ENCODE data around the gene ISY1. TPM values are rescaled to one million over a fixed set of nuclear protein-coding genes. Genes with fewer than 3 reads are reported as not detected.
"Not testable (repeated sequence)": the region's sequence is repeated elsewhere in the genome, so short reads cannot be mapped to it uniquely, and the experiment has no call there.

Gene ISY1
- total and polyA plus RNA-seq, 9 donors, result 13.1 to 45.3 (median 28.8) TPM

GRCh38 chr3:129164500-129164899 is 3.6 kb upstream of the ISY1 start:
- peaks cover 5% of the 10 kb centered on the region for H3K4me1 ChIP-seq (ENCODE audit: insufficient read depth)
- TF ChIP-seq, protein P1, sequence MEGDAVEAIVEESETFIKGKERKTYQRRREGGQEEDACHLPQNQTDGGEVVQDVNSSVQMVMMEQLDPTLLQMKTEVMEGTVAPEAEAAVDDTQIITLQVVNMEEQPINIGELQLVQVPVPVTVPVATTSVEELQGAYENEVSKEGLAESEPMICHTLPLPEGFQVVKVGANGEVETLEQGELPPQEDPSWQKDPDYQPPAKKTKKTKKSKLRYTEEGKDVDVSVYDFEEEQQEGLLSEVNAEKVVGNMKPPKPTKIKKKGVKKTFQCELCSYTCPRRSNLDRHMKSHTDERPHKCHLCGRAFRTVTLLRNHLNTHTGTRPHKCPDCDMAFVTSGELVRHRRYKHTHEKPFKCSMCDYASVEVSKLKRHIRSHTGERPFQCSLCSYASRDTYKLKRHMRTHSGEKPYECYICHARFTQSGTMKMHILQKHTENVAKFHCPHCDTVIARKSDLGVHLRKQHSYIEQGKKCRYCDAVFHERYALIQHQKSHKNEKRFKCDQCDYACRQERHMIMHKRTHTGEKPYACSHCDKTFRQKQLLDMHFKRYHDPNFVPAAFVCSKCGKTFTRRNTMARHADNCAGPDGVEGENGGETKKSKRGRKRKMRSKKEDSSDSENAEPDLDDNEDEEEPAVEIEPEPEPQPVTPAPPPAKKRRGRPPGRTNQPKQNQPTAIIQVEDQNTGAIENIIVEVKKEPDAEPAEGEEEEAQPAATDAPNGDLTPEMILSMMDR (IDR thresholded peaks at IDR 0.05), result no peak
- no peak for TF ChIP-seq POLR2A (IDR thresholded peaks at IDR 0.05)
- no peak for TF ChIP-seq EP300 (IDR thresholded peaks at IDR 0.05)
- H3K27me3 ChIP-seq, result no peaks in the 10 kb centered on the region
- no peaks in the 10 kb centered on the region for H3K9me3 ChIP-seq
- 76 to 84% (median 78%) methylated on average over 7 of the region's 7 CpGs for WGBS, 3 donors
- no peak overlapping the region for H3K27ac ChIP-seq
- no peak for DNase-seq
- intact Hi-C loops (cut with DNase I), result no loop called here
- H3K4me3 ChIP-seq, result no peak overlapping the region
- no peaks in the 10 kb centered on the region for H3K36me3 ChIP-seq

- intact Hi-C loops (cut with DNase I), result no loop called here
- Histone ChIP-seq H3K4me1 (ENCODE audit: insufficient read depth) (peaks cover 8% of the 10 kb centered on the region), H3K27me3 (no peaks in the 10 kb centered on the region), H3K27ac (no peak overlapping the region), H3K9me3 (no peaks in the 10 kb centered on the region), H3K36me3 (no peaks in the 10 kb centered on the region), H3K4me3 (no peak overlapping the region)
- WGBS, 3 donors, result 45 to 55% (median 47%) methylated on average over 5 of the region's 5 CpGs
- no peak for DNase-seq
- no peak for TF ChIP-seq POLR2A (IDR thresholded peaks at IDR 0.05)
These were observed 2.1 kb upstream of the ISY1 start for GRCh38 chr3:129162729-129163579.

DNA sequence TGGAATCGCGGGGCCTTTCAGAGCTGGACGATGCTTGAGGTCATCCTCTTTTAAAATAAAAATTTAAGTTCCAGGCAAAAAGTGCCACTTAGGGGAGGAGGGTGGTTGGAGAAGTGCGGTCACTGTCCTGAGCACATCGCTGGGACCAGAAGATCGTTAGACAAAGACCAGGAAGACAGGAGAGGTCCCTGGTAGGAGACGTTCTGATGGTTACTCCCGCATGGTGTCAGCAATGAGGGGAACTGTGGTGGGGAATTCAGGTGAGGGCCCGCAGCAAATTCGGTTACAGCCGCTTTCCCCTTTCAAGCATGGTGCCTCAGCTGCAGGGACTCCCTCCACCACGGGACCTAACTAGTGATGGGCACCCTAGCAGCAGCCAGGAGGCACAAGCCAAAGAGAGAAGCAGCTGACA is 1.0 kb upstream of the ISY1 start:
- H3K4me3 ChIP-seq, result peak overlapping the region; percentile 85
- 0 to 1% (median 1%) methylated on average over 12 of the region's 12 CpGs for WGBS, 3 donors
- TF ChIP-seq, protein P1 (IDR thresholded peaks at IDR 0.05), result no peak
- TF ChIP-seq EP300 (IDR thresholded peaks at IDR 0.05) (no peak), POLR2A (IDR thresholded peaks at IDR 0.05) (no peak)
- H3K9me3 ChIP-seq, result no peaks in the 10 kb centered on the region
- H3K27ac ChIP-seq, result peak overlapping the region; percentile 63 to 86
- H3K4me1 ChIP-seq (ENCODE audit: insufficient read depth), result peaks cover 8% of the 10 kb centered on the region
- H3K36me3 ChIP-seq, result no peaks in the 10 kb centered on the region
- H3K27me3 ChIP-seq, result no peaks in the 10 kb centered on the region
- DNase-seq, result no peak
- intact Hi-C loops (cut with DNase I), result no loop called here

DNA sequence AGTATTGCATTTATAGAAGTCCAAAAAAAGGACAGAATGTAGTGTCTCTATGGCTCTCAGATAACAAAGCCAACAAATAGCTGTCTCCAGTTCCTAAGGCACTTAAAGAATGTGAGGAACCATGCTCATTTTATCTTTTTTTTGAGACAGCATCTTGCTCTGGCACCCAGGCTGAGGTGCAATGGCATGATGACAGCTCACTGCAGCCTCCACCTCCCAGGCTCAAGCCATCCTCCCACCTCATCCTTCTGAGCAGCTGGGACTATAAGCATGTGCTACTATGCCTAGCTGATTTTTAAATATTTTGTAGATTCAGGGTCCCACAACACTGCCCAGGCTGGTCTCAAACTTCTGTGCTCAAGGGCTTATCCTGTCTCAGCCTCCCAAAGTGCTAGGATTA is 16.1 kb downstream of the ISY1 start:
- intact Hi-C loops (cut with DNase I), result no loop called here
- Histone ChIP-seq H3K36me3 (no peaks in the 10 kb centered on the region), H3K9me3 (no peaks in the 10 kb centered on the region)

DNA sequence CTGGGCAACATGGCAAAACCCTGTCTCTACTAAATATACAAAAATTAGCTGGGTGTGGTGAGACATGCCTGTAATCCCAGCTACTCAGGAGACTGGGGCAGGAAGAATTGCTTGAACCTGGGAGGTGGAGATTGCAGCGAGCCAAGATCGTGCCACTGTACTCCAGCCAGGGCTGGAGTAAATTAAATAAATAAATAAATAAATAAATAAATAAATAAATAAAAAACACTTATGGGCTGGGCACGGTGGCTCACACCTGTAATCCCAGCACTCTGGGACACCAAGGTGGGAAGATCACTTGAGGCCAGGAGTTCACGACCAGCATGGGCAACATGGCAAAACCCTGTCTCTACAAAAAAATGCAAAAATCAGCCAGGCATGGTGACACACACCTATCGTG is 19.9 kb downstream of the ISY1 start:
- H3K36me3 ChIP-seq; DNase-seq; H3K4me3 ChIP-seq; H3K27ac ChIP-seq; H3K27me3 ChIP-seq; H3K4me1 ChIP-seq (ENCODE audit: insufficient read depth); H3K9me3 ChIP-seq; intact Hi-C loops (cut with DNase I): not testable (repeated sequence)
- WGBS, 3 donors, result 91 to 93% (median 91%) methylated on average over 5 of the region's 5 CpGs

More for the DNA sequence above, 16.1 kb downstream of the ISY1 start:
- Histone ChIP-seq H3K27me3 (no peaks in the 10 kb centered on the region), H3K4me3 (no peak overlapping the region), H3K27ac (no peak overlapping the region), H3K4me1 (ENCODE audit: insufficient read depth) (no peaks in the 10 kb centered on the region)
- TF ChIP-seq POLR2A (IDR thresholded peaks at IDR 0.05) (no peak), EP300 (IDR thresholded peaks at IDR 0.05) (no peak)
- TF ChIP-seq, protein P1 (IDR thresholded peaks at IDR 0.05), result no peak
- DNase-seq, result no peak
